H1 (cell line): ENCODE measurements around the gene ABHD2. TPM values are rescaled to one million over a fixed set of nuclear protein-coding genes. Genes with fewer than 3 reads are reported as not detected.

Source experiments
- CTCF ChIA-PET: fragments of 300-600 bp; sonication (Branson Sonifier 250); formaldehyde crosslinking; loops from one replicate; lab custom pipeline; 2021; ENCODE audit not compliant: partially characterized antibody; lab: Charles Lee
- POLR2A ChIA-PET: fragments of 300-600 bp; sonication (Branson Sonifier 250); formaldehyde crosslinking; loops from one replicate; lab custom pipeline; 2021; ENCODE audit warnings: inconsistent platforms; ENCODE audit not compliant: partially characterized antibody; lab: Charles Lee
- DNase-seq, 2 experiments: peaks; one replicate each; pipeline versions ENCODE4 v3.0.0 to v3.0.0-alpha.2; 2010 to 2022; ENCODE audit warnings: low spot score in 2 of 2, low read depth in 1 of 2, mixed read lengths in 1 of 2
- FAIRE-seq: peaks from 2 replicates; lab custom pipeline; 2011; peaks lifted over from hg19 to GRCh38; lab: Jason Lieb, UNC
- H2AFZ ChIP-seq: 2 replicates; pipeline ENCODE4 v1.8.1; 2012; ENCODE audit warnings: low read length, inconsistent platforms
- H2AK5ac ChIP-seq: 2 replicates; pipeline ENCODE4 v1.6.1; 2013; ENCODE audit warnings: low read depth, low read length
- H2BK120ac ChIP-seq: replicated peaks from 2 replicates; pipeline ENCODE3; 2013; ENCODE audit warnings: low read depth, low read length, inconsistent platforms
- H2BK12ac ChIP-seq: 2 replicates; pipeline ENCODE4 v1.6.1; 2013; ENCODE audit warnings: low read depth, low read length
- H2BK15ac ChIP-seq: 2 replicates; pipeline ENCODE4 v1.6.1; 2013; ENCODE audit warnings: low read length
- H2BK20ac ChIP-seq: 2 replicates; pipeline ENCODE4 v1.6.1; 2013; ENCODE audit warnings: low read length
- H2BK5ac ChIP-seq: 2 replicates; pipeline ENCODE4 v1.6.1; 2013; ENCODE audit warnings: low read depth, low read length
- H3K14ac ChIP-seq: 2 replicates; pipeline ENCODE4 v1.6.1; 2013; ENCODE audit warnings: inconsistent platforms; ENCODE audit not compliant: insufficient read length
- H3K18ac ChIP-seq: 2 replicates; pipeline ENCODE4 v1.6.1; 2013; ENCODE audit warnings: low read length; ENCODE audit errors: extremely low read depth
- H3K23ac ChIP-seq: 2 replicates; pipeline ENCODE4 v1.6.1; 2013; ENCODE audit warnings: inconsistent platforms; ENCODE audit not compliant: insufficient read length
- H3K23me2 ChIP-seq: 2 replicates; pipeline ENCODE4 v1.6.1; 2013; ENCODE audit warnings: low read depth, low read length
- H3K27ac ChIP-seq: 2 replicates; pipeline ENCODE4 v1.6.1; 2011; ENCODE audit warnings: low read depth, low read length, inconsistent platforms
- H3K27me3 ChIP-seq, 4 experiments: replicated peaks in 1 of 4; 1 replicate in 1 of 4; 2 replicates in 3 of 4; pipeline versions ENCODE4 v1.6.1 to v1.8.1; 2011 to 2013; ENCODE audit warnings: low read length in 3 of 4, mild to moderate bottlenecking in 3 of 4, inconsistent platforms in 2 of 4, mixed read lengths in 2 of 4, moderate library complexity in 1 of 4; ENCODE audit not compliant: control insufficient read depth in 3 of 4, insufficient read depth in 3 of 4; ENCODE audit errors: extremely low read depth in 1 of 4
- H3K36me3 ChIP-seq, 4 experiments: 2 replicates each; pipeline versions ENCODE4 v1.6.1 to v1.8.1; 2011 to 2013; ENCODE audit warnings: mild to moderate bottlenecking in 4 of 4, low read length in 3 of 4, moderate library complexity in 2 of 4, control low read depth in 1 of 4, inconsistent platforms in 1 of 4; ENCODE audit not compliant: insufficient read depth in 4 of 4, control insufficient read depth in 2 of 4
- H3K4ac ChIP-seq: replicated peaks from 2 replicates; pipeline ENCODE3; 2013; ENCODE audit warnings: low read length, low read depth, mixed read lengths, inconsistent platforms; ENCODE audit not compliant: insufficient read length
- H3K4me1 ChIP-seq, 4 experiments: replicated peaks in 1 of 4; 1 replicate in 1 of 4; 2 replicates in 3 of 4; pipeline versions ENCODE4 v1.6.1 to v1.8.1; 2011 to 2013; ENCODE audit warnings: low read length in 3 of 4, inconsistent platforms in 2 of 4, mixed read lengths in 1 of 4; ENCODE audit not compliant: insufficient read depth in 4 of 4, control insufficient read depth in 3 of 4
- H3K4me2 ChIP-seq, 2 experiments: 2 replicates each; pipeline versions ENCODE4 v1.6.1 to v1.8.1; 2011 to 2013; ENCODE audit warnings: low read depth in 2 of 2, low read length in 2 of 2, control low read depth in 1 of 2, inconsistent platforms in 1 of 2, mild to moderate bottlenecking in 1 of 2; ENCODE audit not compliant: insufficient read depth in 1 of 2
- H3K4me3 ChIP-seq, 4 experiments: fragments of 200-600, 300-600 bp in 1 of 4; sonication (generic), shearing (Covaris generic), sonication (Bioruptor Twin) in 1 of 4; 2 replicates each; pipeline versions ENCODE4 v1.5.1 to v1.8.1; 2011 to 2016; ENCODE audit warnings: low read length in 4 of 4, low read depth in 3 of 4, control low read depth in 2 of 4, inconsistent platforms in 2 of 4, mild to moderate bottlenecking in 2 of 4, mixed read lengths in 1 of 4, moderate library complexity in 1 of 4; ENCODE audit not compliant: insufficient read depth in 2 of 4; ENCODE audit errors: extremely low read depth in 1 of 4
- H3K56ac ChIP-seq: replicated peaks from 2 replicates; pipeline ENCODE3; 2013; ENCODE audit warnings: low read depth, mild to moderate bottlenecking, mixed read lengths, low read length, inconsistent platforms; ENCODE audit not compliant: insufficient read length
- H3K79me1 ChIP-seq: 2 replicates; pipeline ENCODE4 v1.6.1; 2013; ENCODE audit warnings: low read depth, low read length, control low read depth
- H3K79me2 ChIP-seq, 2 experiments: 2 replicates each; pipeline versions ENCODE4 v1.6.1 to v1.8.1; 2012 to 2013; ENCODE audit warnings: low read length in 2 of 2, mild to moderate bottlenecking in 2 of 2, inconsistent platforms in 1 of 2; ENCODE audit not compliant: insufficient read depth in 2 of 2, control insufficient read depth in 1 of 2
- H3K9ac ChIP-seq, 4 experiments: replicated peaks in 1 of 4; 1 replicate in 1 of 4; 2 replicates in 3 of 4; pipeline versions ENCODE4 v1.6.1 to v1.8.1; 2011 to 2013; ENCODE audit warnings: low read depth in 3 of 4, low read length in 3 of 4, control low read depth in 2 of 4, mild to moderate bottlenecking in 2 of 4, moderate library complexity in 2 of 4, inconsistent platforms in 1 of 4; ENCODE audit errors: extremely low read depth in 1 of 4
- H3K9me3 ChIP-seq, 2 experiments: 2 replicates each; pipeline versions ENCODE4 v1.6.1 to v1.8.1; 2012 to 2013; ENCODE audit warnings: mild to moderate bottlenecking in 2 of 2, moderate library complexity in 2 of 2, control low read depth in 1 of 2, inconsistent platforms in 1 of 2, low read depth in 1 of 2, low read length in 1 of 2, mixed read lengths in 1 of 2; ENCODE audit not compliant: insufficient read depth in 2 of 2
- H4K20me1 ChIP-seq, 2 experiments: replicated peaks in 1 of 2; 2 replicates each; pipeline versions ENCODE3 to v1.8.1; 2011 to 2013; ENCODE audit warnings: inconsistent platforms in 2 of 2, low read length in 2 of 2, mild to moderate bottlenecking in 1 of 2; ENCODE audit not compliant: insufficient read depth in 2 of 2, control insufficient read depth in 1 of 2
- H4K5ac ChIP-seq: 2 replicates; pipeline ENCODE4 v1.6.1; 2013; ENCODE audit warnings: low read length, low read depth, mixed read lengths, inconsistent platforms; ENCODE audit not compliant: insufficient read length
- H4K8ac ChIP-seq: 2 replicates; pipeline ENCODE4 v1.8.0; 2013; ENCODE audit warnings: mild to moderate bottlenecking, moderate library complexity, low read length, inconsistent platforms; ENCODE audit not compliant: insufficient read depth; ENCODE audit errors: extremely low read depth
- H4K91ac ChIP-seq: replicated peaks from 2 replicates; pipeline ENCODE3; 2013; ENCODE audit warnings: low read length, mixed read lengths, inconsistent platforms; ENCODE audit not compliant: insufficient read length
- EZH2 ChIP-seq: fragments of 200-600 bp; sonication (generic); IDR thresholded peaks from 2 replicates; pipeline ENCODE4 v1.7.1; 2012; ENCODE audit warnings: low read depth, mild to moderate bottlenecking, moderate library complexity, low read length, inconsistent platforms; ENCODE audit not compliant: severe bottlenecking
- TAF7 ChIP-seq: optimal IDR thresholded peaks from 2 replicates; pipeline ENCODE3; 2011; ENCODE audit warnings: low read depth, mild to moderate bottlenecking, inconsistent platforms, low read length, moderate library complexity, borderline replicate concordance
- TCF12 ChIP-seq: IDR thresholded peaks from 2 replicates; pipeline ENCODE4 v1.6.1; 2011; ENCODE audit warnings: low read depth, mild to moderate bottlenecking, low read length
- TEAD4 ChIP-seq: IDR thresholded peaks from 2 replicates; pipeline ENCODE4 v1.6.1; 2012; ENCODE audit warnings: low read depth, low read length, inconsistent platforms, mixed read lengths
- WGBS, 2 experiments: shearing (Covaris generic) in 1 of 2; methylation state at CpG; one replicate each; pipeline versions ENCODE4 v1.1.6 to v1.1.7; 2013 to 2015; ENCODE audit warnings: low lambda C conversion rate in 2 of 2, mixed read lengths in 2 of 2, inconsistent platforms in 1 of 2, low coverage in 1 of 2, missing lambda C conversion rate in 1 of 2; ENCODE audit not compliant: insufficient replicate concordance in 2 of 2, insufficient coverage in 1 of 2, insufficient read length in 1 of 2; ENCODE audit errors: extremely low coverage in 1 of 2, missing lambda C conversion rate in 1 of 2; 5-methylcytosine and 5-hydroxymethylcytosine counted together
- polyA plus RNA-seq, 7 experiments: library from polyadenylated mRNA; depleted of rRNA in 3 of 7; stranded (reverse) in 5 of 7; unstranded in 2 of 7; fragments of >200 nt in 5 of 7; fragments of 200-250 nt in 2 of 7; gene quantifications; 1 replicate in 5 of 7; 2 replicates in 1 of 7; 4 replicates in 1 of 7; pipeline versions ENCODE4 v1.2.1 to v1.2.3, GENCODE V29; 2011 to 2013; ENCODE audit warnings: missing spikeins in 2 of 7, mixed read lengths in 2 of 7
- total RNA-seq: library from RNA; stranded (reverse); fragmentation: NEBNext Ultra II Directional; extraction: Animal tissue kit (Norgen Biotek cat#: 25700); gene quantifications from 2 replicates; pipeline ENCODE4 v1.2.1, GENCODE V29; 2021

Gene ABHD2
- total and polyA plus RNA-seq, 2 of the 8 experiments (the other 6 are each of a cell fraction or from before 2014, with no cell fraction given): 9.1 to 23.7 TPM

DNA sequence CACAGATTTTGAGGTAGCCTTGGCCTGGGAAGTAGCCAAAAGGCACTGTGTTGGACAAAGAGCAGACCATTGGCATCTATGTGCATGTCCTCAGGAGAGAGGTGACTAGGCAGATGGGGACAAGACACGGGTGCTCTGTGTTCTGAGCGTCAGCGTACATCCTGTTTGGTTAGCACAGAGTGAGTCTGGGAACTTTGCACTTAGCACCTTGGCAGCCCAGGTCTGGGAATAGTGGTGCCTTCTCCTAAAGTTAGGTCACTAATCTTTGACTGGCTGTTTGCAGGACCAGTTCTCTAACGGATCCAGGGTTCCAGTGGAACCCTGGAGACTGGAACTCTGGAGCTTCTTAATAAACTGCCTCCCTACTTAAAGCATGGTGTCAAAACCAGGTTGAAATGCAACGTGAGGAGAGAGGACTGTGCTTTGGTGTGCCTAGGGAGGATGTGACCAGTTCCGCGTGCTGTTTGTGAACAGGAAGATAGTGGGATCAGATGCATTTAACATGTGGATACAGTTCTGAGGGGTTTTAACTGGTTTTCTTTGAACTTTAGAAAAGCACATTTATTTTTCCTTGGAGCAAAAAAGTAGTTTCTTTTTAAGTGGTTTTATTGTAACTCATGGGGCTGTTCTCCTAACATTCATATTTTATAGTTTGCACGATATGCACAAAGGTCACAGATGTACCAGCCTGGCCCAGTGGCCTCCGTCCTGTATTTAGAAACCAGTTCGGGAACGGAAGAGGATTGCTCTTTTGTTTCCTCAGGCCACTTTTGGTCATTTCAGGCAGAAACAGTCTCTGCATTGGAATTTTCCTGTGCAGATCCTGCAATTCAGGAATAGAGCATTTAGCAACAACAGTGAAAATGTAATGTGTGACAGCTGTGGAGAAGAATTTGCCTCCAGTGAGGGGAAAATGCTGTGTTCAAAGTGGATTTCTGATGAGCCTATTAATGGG is 48.8 kb downstream of the ABHD2 start:
- Histone ChIP-seq H2BK15ac (no peak overlapping the region), H2BK12ac (no peak overlapping the region), H3K4me1 (no peaks in the 10 kb centered on the region; a peak in 1 of 7 replicates), H3K4ac (no peak overlapping the region), H3K23ac (no peak overlapping the region), H2BK20ac (no peak overlapping the region), H4K91ac (no peak overlapping the region), H3K14ac (no peak overlapping the region), H2AFZ (no peak overlapping the region), H3K36me3 (no peaks in the 10 kb centered on the region), H3K27ac (no peak overlapping the region), H3K27me3 (no peaks in the 10 kb centered on the region), H3K4me3 (no peak overlapping the region), H3K79me1 (no peaks in the 10 kb centered on the region; the same call in 1 of the 2 replicates), H3K79me2 (no peaks in the 10 kb centered on the region), H2BK120ac (no peak overlapping the region), H4K5ac (no peak overlapping the region), H2BK5ac (no peak overlapping the region), H3K23me2 (no peaks in the 10 kb centered on the region), H4K8ac (no peak overlapping the region), H3K9me3 (no peaks in the 10 kb centered on the region), H3K18ac (no peak overlapping the region), H3K56ac (no peak overlapping the region)
- ChIA-PET POLR2A (interaction anchor here (1.2 kb wide), 1 partner anchor 225 kb away, joined by 4 read pairs; no protein-coding TSS in a partner anchor), CTCF (interaction anchor here (0.8 to 5.2 kb wide), 4 partner anchors 10 to 77 kb away, joined by 3 to 41 read pairs (median 7); no protein-coding TSS in a partner anchor)
- FAIRE-seq: no peak
- WGBS, 2 experiments: 90% methylated on average over 11 of the region's 11 CpGs; no CpG with 5 or more reads in 1 of the 2 experiments
- TF ChIP-seq TAF7 (no peak), TCF12 (no peak), TEAD4 (no peak), EZH2 (no peak)
- TF ChIP-seq, all 59 proteins: peak for 0
- Histone ChIP-seq H3K4me2 (no peak overlapping the region), H2AK5ac (no peak overlapping the region), H4K20me1 (no peaks in the 10 kb centered on the region), H3K9ac (no peak overlapping the region)
- no peak for DNase-seq
